Activated CD4-positive, alpha-beta T cell treated with anti-CD3 and anti-CD28 coated beads for 4 hours (primary cell): Measurements from ENCODE around the gene EZR.

Experiments
- DNase-seq, 2 donors: peaks; one replicate each; pipeline ENCODE4 v3.0.0-alpha.2; 2020

Gene EZR

GRCh38 chr6:158757753-158758090, 61.4 kb downstream of the EZR start:
- DNase-seq: no peak

GRCh38 chr6:158756977-158757752, 62.0 kb downstream of the EZR start:
- DNase-seq: no peak

- DNase-seq: no peak
Observed at GRCh38 chr6:158756126-158756525, 63.0 kb downstream of the EZR start.

- DNase-seq: no peak
Observed at GRCh38 chr6:158755636-158756035, 63.5 kb downstream of the EZR start.

- no peak for DNase-seq
Observed at GRCh38 chr6:158754738-158755137, 64.4 kb downstream of the EZR start.

GRCh38 chr6:158753811-158754210, 65.4 kb downstream of the EZR start:
- no peak for DNase-seq

GRCh38 chr6:158752613-158753012, 66.6 kb downstream of the EZR start:
- no peak for DNase-seq

- no peak for DNase-seq
Observed at GRCh38 chr6:158751921-158752320, 67.2 kb downstream of the EZR start.

- no peak for DNase-seq
Observed at GRCh38 chr6:158751224-158751623, 67.9 kb downstream of the EZR start.

GRCh38 chr6:158744986-158745430, 74.2 kb downstream of the EZR start:
- no peak for DNase-seq

- DNase-seq: no peak
Observed at GRCh38 chr6:158743033-158743651, 76.0 kb downstream of the EZR start.

GRCh38 chr6:158739673-158740072, 79.5 kb downstream of the EZR start:
- no peak for DNase-seq

GRCh38 chr6:158737710-158738615, 81.2 kb downstream of the EZR start:
- DNase-seq: no peak

GRCh38 chr6:158737082-158737709, 82.0 kb downstream of the EZR start:
- DNase-seq: no peak

- DNase-seq: no peak
Observed at GRCh38 chr6:158735009-158735408, 84.2 kb downstream of the EZR start.

- no peak for DNase-seq
Observed at GRCh38 chr6:158730541-158730907, 88.6 kb downstream of the EZR start.

- DNase-seq: no peak
Observed at GRCh38 chr6:158729906-158730540, 89.1 kb downstream of the EZR start.

GRCh38 chr6:158725704-158726103, 93.5 kb downstream of the EZR start:
- DNase-seq: no peak

GRCh38 chr6:158722176-158722729, 96.9 kb downstream of the EZR start:
- DNase-seq: no peak

GRCh38 chr6:158718461-158719046, 100.6 kb downstream of the EZR start:
- DNase-seq: no peak

GRCh38 chr6:158717341-158718330, 101.5 kb downstream of the EZR start:
- no peak for DNase-seq
